ENCODE measurements around the gene MRPS18A. TPM values are rescaled to one million over a fixed set of nuclear protein-coding genes. Genes with fewer than 3 reads are reported as not detected.

The MRPS18A gene
- total and polyA plus RNA-seq, 2 of the 13 experiments (the other 11 are each of a cell fraction or from before 2014, with no cell fraction given) = 87.8 to 89.1 TPM

- peaks cover 33 to 41% of the 10 kb centered on the region in 2 experiments for H3K36me3 ChIP-seq (replicated peaks in 1 of 2; ENCODE audit: control insufficient read depth in 1 of 2, insufficient read depth in 2 of 2, low read length in 2 of 2)
- H3K27me3 ChIP-seq (ENCODE audit: control insufficient read depth in 1 of 2, insufficient read depth in 2 of 2, low read length in 2 of 2) = no peaks in the 10 kb centered on the region; a peak in 1 of 5 replicates
- peak overlapping the region; percentile 91 for H3K9ac ChIP-seq (ENCODE audit: insufficient read depth, low read depth, low read length)
- H3K27ac ChIP-seq (ENCODE audit: extremely low read length, insufficient read depth, low read length) = peak overlapping the region; percentile 71
- 70% methylated on average over 5 of the region's 5 CpGs for WGBS (ENCODE audit: low lambda C conversion rate)
- intact Hi-C loops (cut with micrococcal nuclease; ENCODE audit: unreplicated experiment) = loop anchor here (5.0 kb wide), 1 partner anchor 455 kb away; the partner anchor contains the start of gene SRF
- no peak for ATAC-seq
- peaks cover 36% of the 10 kb centered on the region for H3K4me1 ChIP-seq (ENCODE audit: insufficient read depth, low read length)
- FAIRE-seq = peak; percentile 12
- H3K4me2 ChIP-seq (ENCODE audit: low read depth, low read length) = peak overlapping the region; percentile 98
- no peaks in the 10 kb centered on the region for H3K9me3 ChIP-seq (ENCODE audit: low read length)
- ChIA-PET CTCF (ENCODE audit: low intra/inter-chr PET ratio, low total read pairs) (no interaction called here), POLR2A (interaction anchor here (0.6 to 2.7 kb wide), 15 partner anchors 9 to 1063 kb away, joined by 3 to 32 read pairs (median 3); partner anchors contain the start of genes HSP90AB1, MAD2L1BP, POLH and UBR2)
- no peak overlapping the region for H2AFZ ChIP-seq (ENCODE audit: low read length)
- in situ Hi-C loops (cut with HindIII; ENCODE audit: extremely low pct_ligation_motif_present, low pct_unique_long_range_greater_than_20kb) = no loop called here
- H4K20me1 ChIP-seq (ENCODE audit: insufficient read depth, low read length) = no peaks in the 10 kb centered on the region
- DNase-seq (ENCODE audit: low spot score) = peak; percentile 89
- peak overlapping the region; percentile 13 to 31 (median 30); a peak in 5 of 6 replicates for H3K4me3 ChIP-seq (replicated peaks in 1 of 3; ENCODE audit: insufficient read depth in 1 of 3, low read depth in 2 of 3, low read length in 3 of 3)
- H3K79me2 ChIP-seq (ENCODE audit: insufficient read depth, low read length) = peaks cover 17% of the 10 kb centered on the region
- BruUV-seq (replicated peaks) = no TSS peak
- TF ChIP-seq NR2F6 (IDR thresholded peaks at IDR 0.05) = no peak
- TF ChIP-seq NR2F6 (CRISPR knock-in tag; IDR thresholded peaks at IDR 0.05) = peak; percentile 2; the same call in 1 of the 2 replicates
- 0 out of 2 replicates have a peak, but pooled peaks have one; percentile 7 for TF ChIP-seq NCOA2 (CRISPR knock-in tag; IDR thresholded peaks at IDR 0.05)
- peak; percentile 54 for TF ChIP-seq ZNF501 (CRISPR knock-in tag; IDR thresholded peaks at IDR 0.05)
- TF ChIP-seq TFAP4 (IDR thresholded peaks at IDR 0.05; ENCODE audit: borderline replicate concordance, low read depth) = peak; percentile 67; the same call in 1 of the 2 replicates
- 0 out of 2 replicates have a peak, but pooled peaks have one; percentile 27 for TF ChIP-seq RBFOX2 (IDR thresholded peaks at IDR 0.05; ENCODE audit: low read depth, low read length)
- peak; percentile 80 for TF ChIP-seq SSRP1 (CRISPR knock-in tag; IDR thresholded peaks at IDR 0.05)
- no peak for TF ChIP-seq ZNF430 (CRISPR knock-in tag; IDR thresholded peaks at IDR 0.05)
- TF ChIP-seq MED1 (CRISPR knock-in tag; IDR thresholded peaks at IDR 0.05) = peak; percentile 50
- TF ChIP-seq EHMT2 (IDR thresholded peaks at IDR 0.05; ENCODE audit: borderline replicate concordance, low read depth, low read length) = no peak
- TF ChIP-seq ZC3H4 (CRISPR knock-in tag; IDR thresholded peaks at IDR 0.05; ENCODE audit: borderline replicate concordance) = peak; percentile 36; the same call in 1 of the 2 replicates
- TF ChIP-seq KLF6 (CRISPR knock-in tag; IDR thresholded peaks at IDR 0.05) = peak; percentile 77
- peak; percentile 34 for TF ChIP-seq ASH2L (IDR thresholded peaks at IDR 0.05; ENCODE audit: insufficient read length, low read depth, low read length)
- TF ChIP-seq THAP9 (CRISPR knock-in tag; IDR thresholded peaks at IDR 0.05; ENCODE audit: borderline replicate concordance) = no peak
- TF ChIP-seq MIER3 (CRISPR knock-in tag; IDR thresholded peaks at IDR 0.05; ENCODE audit: borderline replicate concordance) = peak; percentile 72; the same call in 1 of the 2 replicates
- peak; percentile 47; the same call in 1 of the 2 replicates for TF ChIP-seq FOXK1 (CRISPR knock-in tag; IDR thresholded peaks at IDR 0.05; ENCODE audit: borderline replicate concordance, low read depth)
- peak; percentile 48; the same call in 1 of the 2 replicates for TF ChIP-seq RXRB (CRISPR knock-in tag; IDR thresholded peaks at IDR 0.05; ENCODE audit: borderline replicate concordance)
- TF ChIP-seq ZBTB39 (CRISPR knock-in tag; IDR thresholded peaks at IDR 0.05) = no peak
- TF ChIP-seq THAP11 (CRISPR knock-in tag; IDR thresholded peaks at IDR 0.05) = peak; percentile 85
These were observed 60.4 kb downstream of the MRPS18A start for GRCh38 chr6:43627008-43627825.

Measured in HepG2 (cell line).